ENCODE measurements around the gene THSD4.

GRCh38 chr15:71802770-71803169 is 687.5 kb downstream of the THSD4 start:
- TF ChIP-seq TAF1 (IDR thresholded peaks at IDR 0.05; ENCODE audit: borderline replicate concordance, low read depth, low read length) (no peak), POLR2AphosphoS5 (IDR thresholded peaks at IDR 0.05; ENCODE audit: low read depth, low read length) (no peak)
